Ammon's horn (tissue), 1 donor: Measurements from ENCODE around the gene FNDC5.

Source experiments
- DNase-seq: peaks from one replicate; pipeline ENCODE4 v3.0.0-alpha.2; 2016; ENCODE audit warnings: low spot score

The FNDC5 gene

GRCh38 chr1:32813941-32814739 lies 56.6 kb downstream of the FNDC5 start:
- no peak for DNase-seq
